H1 (cell line): ENCODE data around the gene MAP1LC3C. TPM values are rescaled to one million over a fixed set of nuclear protein-coding genes. Genes with fewer than 3 reads are reported as not detected.

Experiments
- ATF2 ChIP-seq: IDR thresholded peaks from 2 replicates; pipeline ENCODE4 v1.6.1; 2012; ENCODE audit warnings: low read length, inconsistent platforms
- CEBPB ChIP-seq: IDR thresholded peaks from 2 replicates; pipeline ENCODE4 v1.6.1; 2012; ENCODE audit warnings: low read depth, low read length
- GABPA ChIP-seq: IDR thresholded peaks from 2 replicates; pipeline ENCODE4 v1.6.1; 2011; ENCODE audit warnings: mild to moderate bottlenecking, low read length, moderate library complexity, borderline replicate concordance; ENCODE audit not compliant: insufficient read depth
- MAFK ChIP-seq: IDR thresholded peaks from 2 replicates; pipeline ENCODE4 v1.6.1; 2012; ENCODE audit warnings: low read depth, mild to moderate bottlenecking, improper control_type of control experiment, low read length
- SIX5 ChIP-seq: IDR thresholded peaks from 2 replicates; pipeline ENCODE4 v1.6.1; 2011; ENCODE audit warnings: mild to moderate bottlenecking, low read depth, low read length
- SP2 ChIP-seq: IDR thresholded peaks from 2 replicates; pipeline ENCODE4 v1.6.1; 2012; ENCODE audit warnings: mild to moderate bottlenecking, low read length, inconsistent platforms
- polyA plus RNA-seq, 7 experiments: library from polyadenylated mRNA; depleted of rRNA in 3 of 7; stranded (reverse) in 5 of 7; unstranded in 2 of 7; fragments of >200 nt in 5 of 7; fragments of 200-250 nt in 2 of 7; gene quantifications; 1 replicate in 5 of 7; 2 replicates in 1 of 7; 4 replicates in 1 of 7; pipeline versions ENCODE4 v1.2.1 to v1.2.3, GENCODE V29; 2011 to 2013; ENCODE audit warnings: missing spikeins in 2 of 7, mixed read lengths in 2 of 7
- total RNA-seq: library from RNA; stranded (reverse); fragmentation: NEBNext Ultra II Directional; extraction: Animal tissue kit (Norgen Biotek cat#: 25700); gene quantifications from 2 replicates; pipeline ENCODE4 v1.2.1, GENCODE V29; 2021

Gene MAP1LC3C
- total and polyA plus RNA-seq, 2 of the 8 experiments (the other 6 are each of a cell fraction or from before 2014, with no cell fraction given) = 1.7 to 3.2 TPM

GRCh38 chr1:242030071-242030470 is 31.2 kb upstream of the MAP1LC3C start (continued):
- TF ChIP-seq ATF2 (no peak), SP2 (no peak), GABPA (no peak), MAFK (no peak), CEBPB (no peak), SIX5 (no peak)
